ENCODE data around the gene TSPAN1. TPM values are rescaled to one million over a fixed set of nuclear protein-coding genes. Genes with fewer than 3 reads are reported as not detected.
"Not testable (repeated sequence)": the region's sequence is repeated elsewhere in the genome, so short reads cannot be mapped to it uniquely, and the experiment has no call there.

The TSPAN1 gene
- total RNA-seq, 1 donor from 2014 or later, result 0.13 TPM

GRCh38 chr1:46218443-46218842 is 43.6 kb downstream of the TSPAN1 start:
- DNase-seq (ENCODE audit: low read depth in 2 of 2), result no peak

DNA sequence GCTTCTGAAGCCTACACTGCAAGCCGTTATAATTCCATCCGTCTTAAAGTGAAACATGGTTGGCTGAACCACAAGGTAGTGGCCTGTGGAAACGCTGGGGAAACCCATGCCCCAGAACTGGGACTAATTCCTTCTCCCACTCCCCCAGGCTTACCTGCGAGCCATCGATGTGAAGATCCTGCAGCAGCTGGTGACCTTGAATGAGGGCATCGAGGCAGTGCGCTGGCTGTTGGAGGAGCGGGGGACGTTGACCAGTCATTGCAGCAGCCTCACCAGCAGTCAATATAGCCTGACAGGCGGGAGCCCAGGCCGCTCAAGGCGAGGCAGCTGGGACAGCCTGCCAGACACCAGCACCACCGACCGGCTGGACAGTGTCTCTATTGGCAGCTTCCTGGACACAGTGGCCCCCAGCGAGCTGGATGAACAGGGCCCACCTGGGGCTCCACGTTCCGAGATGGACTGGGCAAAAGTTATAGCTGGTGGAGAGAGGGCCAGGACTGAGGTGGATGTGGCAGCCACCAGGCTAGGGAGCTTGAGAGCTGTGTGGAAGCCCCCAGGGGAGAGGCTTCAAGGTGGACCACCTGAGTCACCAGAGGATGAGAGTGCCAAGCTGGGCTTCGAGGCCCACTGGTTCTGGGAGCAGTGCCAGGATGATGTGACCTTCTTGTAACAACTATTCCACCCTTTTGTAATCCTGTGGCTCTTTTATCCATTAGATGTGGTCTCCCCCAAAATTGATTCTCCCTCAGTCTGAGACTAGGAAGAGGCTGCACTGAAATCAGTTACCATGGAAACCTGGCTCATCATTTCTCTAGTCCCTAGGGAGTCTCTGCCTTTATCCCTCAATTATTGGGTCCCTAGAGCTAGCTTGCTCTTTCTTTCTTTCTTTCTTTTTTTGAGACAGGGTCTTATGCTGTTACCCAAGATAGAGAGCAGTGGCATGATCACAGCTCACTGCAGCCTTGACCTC is 44.9 kb downstream of the TSPAN1 start:
- DNase-seq (ENCODE audit: low read depth in 2 of 2), result no peak

GRCh38 chr1:46220808-46221207 is 45.9 kb downstream of the TSPAN1 start:
- DNase-seq (ENCODE audit: low read depth in 2 of 2), result no peak

GRCh38 chr1:46221749-46222148 is 46.9 kb downstream of the TSPAN1 start:
- no peak for DNase-seq (ENCODE audit: low read depth in 2 of 2)

DNA sequence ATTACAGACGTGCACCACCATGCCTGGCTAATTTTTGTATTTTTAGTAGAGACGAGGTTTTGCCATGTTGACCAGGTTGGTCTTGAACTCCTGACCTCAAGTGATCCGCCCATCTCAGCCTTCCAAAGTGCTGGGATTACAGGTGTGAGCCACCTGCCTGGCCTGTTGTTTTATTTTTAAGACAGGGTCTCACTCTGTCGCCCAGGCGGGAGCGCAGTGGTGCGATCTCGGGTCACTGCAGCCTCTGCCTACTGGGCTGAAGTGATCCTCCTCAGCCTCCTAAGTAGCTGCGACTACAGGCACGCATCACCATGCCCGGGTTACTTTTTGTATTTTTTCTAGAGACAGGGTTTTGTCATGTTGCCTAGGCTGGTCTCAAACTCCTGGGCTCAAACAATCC is 48.2 kb downstream of the TSPAN1 start:
- DNase-seq (ENCODE audit: low read depth in 2 of 2), result not testable (repeated sequence)

- DNase-seq (ENCODE audit: low read depth in 2 of 2), result peak; percentile 68 to 90
Observed at GRCh38 chr1:46223472-46223943, 48.6 kb downstream of the TSPAN1 start.

- no peak for DNase-seq (ENCODE audit: low read depth in 2 of 2)
Observed at GRCh38 chr1:46224966-46225365, 50.1 kb downstream of the TSPAN1 start.

DNA sequence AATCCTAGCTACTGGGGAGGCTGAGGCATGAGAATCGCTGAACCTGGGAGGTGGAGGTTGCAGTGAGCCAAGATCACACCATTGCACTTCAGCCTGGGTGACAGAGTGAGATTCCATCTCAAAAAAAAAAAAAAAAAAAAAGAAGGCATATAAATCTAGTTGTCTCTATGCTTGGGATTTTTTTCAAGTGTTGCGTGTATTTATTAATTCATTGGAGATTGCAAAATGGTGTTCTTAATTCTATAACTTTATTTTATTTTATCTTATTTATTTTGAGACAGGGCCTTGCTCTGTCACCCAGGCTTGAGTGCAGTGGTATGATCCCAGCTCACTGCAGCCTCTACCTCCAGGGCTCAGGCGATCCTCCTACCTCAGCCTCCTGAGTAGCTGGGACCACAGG is 56.3 kb downstream of the TSPAN1 start:
- not testable (repeated sequence) for DNase-seq (ENCODE audit: low read depth in 2 of 2)

Other genes with a start within 250 kb of the TSPAN1 start
- gene PIK3R3, start 42.5 kb upstream of the TSPAN1 start, total RNA-seq, result 16.3 and 18.3 TPM in 2 replicates
- gene P3R3URF, start 1.4 kb downstream of the TSPAN1 start, total RNA-seq, result not detected in 2 replicates
- gene POMGNT1, start 23.3 kb downstream of the TSPAN1 start, total RNA-seq, result 26.6 and 38.1 TPM in 2 replicates
- gene LURAP1, start 28.2 kb downstream of the TSPAN1 start, total RNA-seq, result 0.63 and 0.64 TPM in 2 replicates
- 2.0 and 3.0 TPM in 2 replicates for gene RAD54L, start 72.7 kb downstream of the TSPAN1 start, total RNA-seq
- 44.7 and 61.4 TPM in 2 replicates for gene LRRC41, start 128.5 kb downstream of the TSPAN1 start, total RNA-seq
- 144 and 291 TPM in 2 replicates for gene UQCRH, start 128.6 kb downstream of the TSPAN1 start, total RNA-seq
- 14.8 and 22.0 TPM in 2 replicates for gene NSUN4, start 165.7 kb downstream of the TSPAN1 start, total RNA-seq
- 0.64 and 1.1 TPM in 2 replicates for gene FAAH, start 219.2 kb downstream of the TSPAN1 start, total RNA-seq